ENCODE data around the gene MYO1H.

MYO1H gene, protein sequence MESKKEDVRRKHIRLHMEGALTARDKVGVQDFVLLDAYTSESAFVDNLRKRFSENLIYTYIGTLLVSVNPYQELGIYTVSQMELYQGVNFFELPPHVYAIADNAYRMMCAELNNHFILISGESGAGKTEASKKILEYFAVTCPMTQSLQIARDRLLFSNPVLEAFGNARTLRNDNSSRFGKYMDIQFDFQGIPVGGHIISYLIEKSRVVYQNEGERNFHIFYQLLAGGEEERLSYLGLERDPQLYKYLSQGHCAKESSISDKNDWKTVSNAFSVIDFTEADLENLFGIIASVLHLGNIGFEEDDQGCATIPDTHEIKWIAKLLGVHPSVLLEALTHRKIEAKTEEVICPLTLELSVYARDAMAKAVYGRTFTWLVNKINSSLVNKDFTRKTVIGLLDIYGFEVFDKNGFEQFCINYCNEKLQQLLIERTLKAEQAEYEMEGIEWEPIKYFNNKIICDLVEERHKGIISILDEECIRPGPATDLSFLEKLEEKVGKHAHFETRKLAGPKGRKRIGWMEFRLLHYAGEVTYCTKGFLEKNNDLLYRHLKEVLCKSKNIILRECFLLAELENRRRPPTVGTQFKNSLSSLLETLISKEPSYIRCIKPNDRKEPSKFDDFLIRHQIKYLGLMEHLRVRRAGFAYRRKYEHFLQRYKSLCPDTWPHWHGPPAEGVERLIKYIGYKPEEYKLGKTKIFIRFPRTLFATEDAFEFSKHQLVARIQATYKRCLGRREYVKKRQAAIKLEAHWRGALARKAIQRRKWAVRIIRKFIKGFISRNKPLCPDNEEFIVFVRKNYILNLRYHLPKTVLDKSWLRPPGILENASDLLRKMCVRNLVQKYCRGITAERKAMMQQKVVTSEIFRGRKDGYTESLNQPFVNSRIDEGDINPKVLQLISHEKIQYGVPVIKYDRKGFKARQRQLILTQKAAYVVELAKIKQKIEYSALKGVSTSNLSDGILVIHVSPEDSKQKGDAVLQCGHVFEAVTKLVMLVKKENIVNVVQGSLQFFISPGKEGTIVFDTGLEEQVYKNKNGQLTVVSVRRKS

DNA sequence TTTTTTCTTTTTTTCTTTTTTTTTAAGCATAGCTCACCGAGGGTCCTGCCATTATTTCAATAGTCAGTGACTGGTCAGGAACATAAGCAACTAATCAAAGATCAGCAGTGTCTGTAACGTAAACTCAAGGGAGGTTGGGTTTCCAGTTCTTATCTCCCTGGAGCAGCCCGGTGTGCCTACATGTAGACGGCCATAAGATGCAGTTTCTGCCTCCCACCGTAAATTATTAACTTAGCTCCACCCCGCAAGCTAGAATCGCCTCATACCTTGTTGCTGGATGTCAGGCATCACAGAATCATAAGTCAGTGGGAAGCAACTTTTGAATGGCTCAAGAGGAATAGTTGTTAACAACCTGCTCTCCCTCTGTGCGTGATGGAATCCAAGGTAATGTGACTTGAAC is at the start of gene MYO1H:
TSS of gene MYO1H (plus strand) at position 312 of the 400 bp plus-strand sequence. CDS start at position 373, 61 bp downstream.
- no peak within 1 kb of the TSS for H3K27ac ChIP-seq (ENCODE audit: low read length)

GRCh38 chr12:109299849-109300248 is 47.9 kb upstream of the MYO1H start:
- Histone ChIP-seq H3K4me1 (ENCODE audit: control insufficient read depth, insufficient read depth, low read length) (no peaks in the 10 kb centered on the region), H3K27me3 (ENCODE audit: control insufficient read depth in 1 of 2, insufficient read depth in 2 of 2, low read length in 2 of 2) (peaks cover 0 to 15% of the 10 kb centered on the region in 2 donors), H3K9me3 (ENCODE audit: control insufficient read depth in 2 of 2, low read length in 2 of 2) (no peaks in the 10 kb centered on the region), H3K9ac (ENCODE audit: low read length in 2 of 2) (no peak overlapping the region), H3K4me3 (ENCODE audit: low read length in 2 of 2) (no peak overlapping the region), H3K36me3 (ENCODE audit: control insufficient read depth in 2 of 2, insufficient read depth in 2 of 2, low read length in 2 of 2) (no peaks in the 10 kb centered on the region), H3K27ac (ENCODE audit: low read length) (no peak overlapping the region)

More for the DNA sequence above, at the start of gene MYO1H:
- Histone ChIP-seq H3K27me3 (ENCODE audit: control insufficient read depth in 1 of 2, insufficient read depth in 2 of 2, low read length in 2 of 2) (no peaks in the 10 kb centered on the region), H3K4me1 (ENCODE audit: control insufficient read depth, insufficient read depth, low read length) (no peaks in the 10 kb centered on the region), H3K9ac (ENCODE audit: low read length in 2 of 2) (no peak within 1 kb of the TSS), H3K9me3 (ENCODE audit: control insufficient read depth in 2 of 2, low read length in 2 of 2) (no peaks in the 10 kb centered on the region), H3K36me3 (ENCODE audit: control insufficient read depth in 2 of 2, insufficient read depth in 2 of 2, low read length in 2 of 2) (no peaks in the 10 kb centered on the region), H3K4me3 (ENCODE audit: low read length in 2 of 2) (no peak within 1 kb of the TSS)

DNA sequence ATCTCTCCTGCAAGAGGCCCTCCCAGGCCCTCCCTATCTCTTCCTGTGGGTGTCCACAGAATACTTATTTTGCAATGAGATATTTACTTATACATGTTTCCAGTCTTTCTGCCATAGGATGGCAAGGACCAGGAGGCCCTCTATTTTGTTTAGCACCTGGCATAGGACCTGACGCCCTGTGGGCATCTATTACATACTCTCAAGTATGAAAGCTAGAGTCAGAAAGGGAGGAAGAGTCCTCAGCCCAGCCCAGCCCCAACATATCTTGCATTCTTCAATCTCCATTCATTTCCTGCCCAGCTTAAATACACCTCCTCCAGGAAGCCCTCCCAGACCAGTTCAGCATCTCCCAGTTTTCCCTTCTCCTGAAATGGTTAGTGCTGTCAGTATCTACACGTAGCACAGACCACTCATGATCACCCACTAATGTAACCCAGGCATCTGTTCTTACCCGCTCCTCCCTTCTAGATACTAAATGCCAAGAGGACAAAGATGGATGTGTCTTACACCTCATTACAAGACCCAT is 46.0 kb upstream of the MYO1H start:
- Histone ChIP-seq H3K4me1 (ENCODE audit: control insufficient read depth, insufficient read depth, low read length) (no peaks in the 10 kb centered on the region), H3K9ac (ENCODE audit: low read length in 2 of 2) (no peak overlapping the region), H3K27ac (ENCODE audit: low read length) (no peak overlapping the region), H3K36me3 (ENCODE audit: control insufficient read depth in 2 of 2, insufficient read depth in 2 of 2, low read length in 2 of 2) (no peaks in the 10 kb centered on the region), H3K4me3 (ENCODE audit: low read length in 2 of 2) (no peak overlapping the region), H3K9me3 (ENCODE audit: control insufficient read depth in 2 of 2, low read length in 2 of 2) (no peaks in the 10 kb centered on the region), H3K27me3 (ENCODE audit: control insufficient read depth in 1 of 2, insufficient read depth in 2 of 2, low read length in 2 of 2) (peaks cover 11 to 20% of the 10 kb centered on the region in 2 donors)

- Histone ChIP-seq H3K27ac (ENCODE audit: low read length) (no peak overlapping the region), H3K27me3 (ENCODE audit: control insufficient read depth in 1 of 2, insufficient read depth in 2 of 2, low read length in 2 of 2) (peaks cover 17 to 26% of the 10 kb centered on the region in 2 donors), H3K9me3 (ENCODE audit: control insufficient read depth in 2 of 2, low read length in 2 of 2) (no peaks in the 10 kb centered on the region), H3K4me1 (ENCODE audit: control insufficient read depth, insufficient read depth, low read length) (no peaks in the 10 kb centered on the region), H3K4me3 (ENCODE audit: low read length in 2 of 2) (no peak overlapping the region), H3K9ac (ENCODE audit: low read length in 2 of 2) (no peak overlapping the region), H3K36me3 (ENCODE audit: control insufficient read depth in 2 of 2, insufficient read depth in 2 of 2, low read length in 2 of 2) (no peaks in the 10 kb centered on the region)
Measured at GRCh38 chr12:109302358-109302757, 45.3 kb upstream of the MYO1H start.

- Histone ChIP-seq H3K9me3 (ENCODE audit: control insufficient read depth in 2 of 2, low read length in 2 of 2) (no peaks in the 10 kb centered on the region), H3K4me3 (ENCODE audit: low read length in 2 of 2) (no peak overlapping the region), H3K9ac (ENCODE audit: low read length in 2 of 2) (no peak overlapping the region), H3K36me3 (ENCODE audit: control insufficient read depth in 2 of 2, insufficient read depth in 2 of 2, low read length in 2 of 2) (no peaks in the 10 kb centered on the region), H3K27ac (ENCODE audit: low read length) (no peak overlapping the region), H3K4me1 (ENCODE audit: control insufficient read depth, insufficient read depth, low read length) (no peaks in the 10 kb centered on the region), H3K27me3 (ENCODE audit: control insufficient read depth in 1 of 2, insufficient read depth in 2 of 2, low read length in 2 of 2) (peaks cover 21 to 28% of the 10 kb centered on the region in 2 donors)
Measured at GRCh38 chr12:109302770-109303169, 44.9 kb upstream of the MYO1H start.

- Histone ChIP-seq H3K36me3 (ENCODE audit: control insufficient read depth in 2 of 2, insufficient read depth in 2 of 2, low read length in 2 of 2) (no peaks in the 10 kb centered on the region), H3K27ac (ENCODE audit: low read length) (no peak overlapping the region), H3K4me3 (ENCODE audit: low read length in 2 of 2) (no peak overlapping the region), H3K9me3 (ENCODE audit: control insufficient read depth in 2 of 2, low read length in 2 of 2) (no peaks in the 10 kb centered on the region), H3K4me1 (ENCODE audit: control insufficient read depth, insufficient read depth, low read length) (peaks cover 6% of the 10 kb centered on the region), H3K9ac (ENCODE audit: low read length in 2 of 2) (no peak overlapping the region), H3K27me3 (ENCODE audit: control insufficient read depth in 1 of 2, insufficient read depth in 2 of 2, low read length in 2 of 2) (peaks cover 29 to 32% of the 10 kb centered on the region in 2 donors)
Measured at GRCh38 chr12:109304485-109304884, 43.2 kb upstream of the MYO1H start.

DNA sequence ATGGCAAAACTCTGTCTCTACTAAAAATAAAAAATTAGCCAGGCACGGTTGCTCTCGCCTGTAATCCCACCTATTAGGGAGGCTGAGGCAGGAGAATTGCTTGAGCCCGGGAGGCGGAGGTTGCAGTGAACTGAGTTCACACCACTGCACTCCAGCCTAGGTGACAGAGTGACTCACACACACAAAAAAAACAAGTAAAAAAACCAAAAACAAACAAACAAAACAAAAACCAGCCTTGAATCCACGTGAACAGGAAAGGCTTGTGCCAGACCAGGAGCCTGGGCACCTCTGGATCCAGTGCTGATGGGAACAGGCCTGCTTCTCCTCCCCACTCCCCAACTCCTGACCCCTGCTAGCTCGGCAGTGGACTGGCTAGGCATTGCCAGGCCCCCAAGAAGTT is 42.2 kb upstream of the MYO1H start:
- Histone ChIP-seq H3K27ac (ENCODE audit: low read length) (no peak overlapping the region), H3K9ac (ENCODE audit: low read length in 2 of 2) (no peak overlapping the region), H3K27me3 (ENCODE audit: control insufficient read depth in 1 of 2, insufficient read depth in 2 of 2, low read length in 2 of 2) (peaks cover 32 to 36% of the 10 kb centered on the region in 2 donors), H3K9me3 (ENCODE audit: control insufficient read depth in 2 of 2, low read length in 2 of 2) (no peaks in the 10 kb centered on the region), H3K4me3 (ENCODE audit: low read length in 2 of 2) (no peak overlapping the region), H3K36me3 (ENCODE audit: control insufficient read depth in 2 of 2, insufficient read depth in 2 of 2, low read length in 2 of 2) (no peaks in the 10 kb centered on the region), H3K4me1 (ENCODE audit: control insufficient read depth, insufficient read depth, low read length) (peaks cover 14% of the 10 kb centered on the region)

GRCh38 chr12:109307051-109307450 is 40.6 kb upstream of the MYO1H start:
- no peak overlapping the region for H3K27ac ChIP-seq (ENCODE audit: low read length)
- H3K4me1 ChIP-seq (ENCODE audit: control insufficient read depth, insufficient read depth, low read length): peaks cover 14% of the 10 kb centered on the region
- H3K9ac ChIP-seq (ENCODE audit: low read length in 2 of 2): no peak overlapping the region
- H3K4me3 ChIP-seq (ENCODE audit: low read length in 2 of 2): no peak overlapping the region
- peaks cover 33 to 39% of the 10 kb centered on the region in 2 donors for H3K27me3 ChIP-seq (ENCODE audit: control insufficient read depth in 1 of 2, insufficient read depth in 2 of 2, low read length in 2 of 2)
- H3K36me3 ChIP-seq (ENCODE audit: control insufficient read depth in 2 of 2, insufficient read depth in 2 of 2, low read length in 2 of 2): no peaks in the 10 kb centered on the region
- H3K9me3 ChIP-seq (ENCODE audit: control insufficient read depth in 2 of 2, low read length in 2 of 2): no peaks in the 10 kb centered on the region

DNA sequence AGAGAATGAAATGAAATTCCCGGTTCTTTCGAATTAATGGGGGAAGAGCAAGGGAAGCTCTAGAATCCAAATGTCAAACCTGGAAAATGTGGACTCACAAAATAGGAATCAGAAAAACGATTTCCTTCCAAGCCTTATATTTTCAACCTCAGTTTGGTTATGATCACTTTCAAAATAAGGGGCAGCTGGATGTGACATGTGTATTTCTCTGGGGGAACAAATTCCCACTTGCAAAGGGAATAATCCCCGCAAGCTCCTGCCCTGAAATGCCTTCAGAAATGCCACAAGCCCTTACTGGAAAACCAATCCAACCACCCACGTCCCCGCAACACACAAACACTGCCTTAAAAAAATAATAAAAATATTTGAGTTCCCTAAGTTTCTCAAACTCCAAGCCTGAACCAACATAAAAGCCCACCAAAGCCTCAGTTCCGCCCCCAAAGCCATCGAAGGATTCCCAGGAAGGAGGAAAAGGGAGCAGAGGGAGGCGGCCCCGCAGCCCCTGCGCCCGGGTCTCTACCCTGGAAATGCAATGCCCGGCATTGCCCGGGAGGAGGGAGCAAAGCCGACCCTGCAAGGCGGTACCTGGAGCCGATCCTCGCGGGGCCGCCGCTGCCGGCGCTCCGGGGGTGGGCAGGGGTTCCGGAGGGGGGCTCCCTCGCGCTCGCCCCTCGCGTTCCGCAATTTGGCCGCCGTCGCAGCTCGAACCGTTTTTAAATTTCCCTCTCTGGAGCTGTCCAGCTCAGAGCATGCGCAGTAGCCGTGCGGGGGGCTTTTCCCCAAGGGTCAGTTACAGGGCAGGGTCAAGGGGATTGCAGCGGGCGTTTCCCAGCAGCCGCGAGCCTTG is 38.9 kb upstream of the MYO1H start, which contains the start of gene FOXN4:
TSS of gene FOXN4 (minus strand) at position 751 of the 847 bp plus-strand sequence. CDS start 963 bp downstream, outside the sequence.
- H3K27me3 ChIP-seq (ENCODE audit: control insufficient read depth in 1 of 2, insufficient read depth in 2 of 2, low read length in 2 of 2): peaks cover 25 to 39% of the 10 kb centered on the region in 2 donors
- H3K27ac ChIP-seq (ENCODE audit: low read length): no peak within 1 kb of the TSS
- H3K4me1 ChIP-seq (ENCODE audit: control insufficient read depth, insufficient read depth, low read length): peaks cover 14% of the 10 kb centered on the region
- H3K9me3 ChIP-seq (ENCODE audit: control insufficient read depth in 2 of 2, low read length in 2 of 2): no peaks in the 10 kb centered on the region
- H3K4me3 ChIP-seq (ENCODE audit: low read length in 2 of 2): peak within 1 kb of the TSS; percentile 65 to 73
- no peaks in the 10 kb centered on the region for H3K36me3 ChIP-seq (ENCODE audit: control insufficient read depth in 2 of 2, insufficient read depth in 2 of 2, low read length in 2 of 2)
- H3K9ac ChIP-seq (ENCODE audit: low read length in 2 of 2): no peak within 1 kb of the TSS

Data from stomach smooth muscle (tissue), 2 donors.